HepG2 (cell line): ENCODE data around the gene LBR. TPM values are rescaled to one million over a fixed set of nuclear protein-coding genes. Genes with fewer than 3 reads are reported as not detected.
A peak's percentile ranks its signal among the peaks of the same experiment; 100 is the strongest.

Source experiments
- ATAC-seq: fragments of 200-7000 bp; cut with Tn5 transposase; 3 replicates; pipeline ENCODE4 v1.9.1; 2020; ENCODE audit warnings: mild to moderate bottlenecking, moderate library complexity
- BruUV-seq: library from RNA; stranded (reverse); fragments of 400-500 nt; replicated peaks from 2 replicates; lab custom pipeline; 2021; lab: Mats Ljungman, UMichigan
- CTCF ChIA-PET: fragments of 300-600 bp; formaldehyde crosslinking; extraction: SDS; loops from one replicate; lab custom pipeline; 2021; ENCODE audit warnings: low total read pairs, inconsistent platforms, low intra/inter-chr PET ratio; lab: Yijun Ruan, JAX
- POLR2A ChIA-PET: fragments of 350-600 bp; sonication (Branson Sonifier 250); formaldehyde crosslinking; loops from one replicate; lab custom pipeline; 2020; ENCODE audit warnings: antibody characterized with exemption, inconsistent platforms; lab: Yijun Ruan, JAX
- DNase-seq: peaks from one replicate; pipeline ENCODE4 v3.0.0-alpha.2; 2015; ENCODE audit warnings: low spot score
- FAIRE-seq: peaks from 3 replicates; lab custom pipeline; 2011; peaks lifted over from hg19 to GRCh38; lab: Jason Lieb, UNC
- H2AFZ ChIP-seq: one replicate; pipeline ENCODE4 v1.6.1; 2011; ENCODE audit warnings: low read length, inconsistent platforms
- H3K27ac ChIP-seq: fragments of 300-600 bp; 3 replicates; pipeline ENCODE4 v1.8.0; 2011; ENCODE audit warnings: mixed run types, mild to moderate bottlenecking, mixed read lengths, low read length, inconsistent platforms; ENCODE audit not compliant: insufficient read depth; ENCODE audit errors: extremely low read length
- H3K27me3 ChIP-seq, 2 experiments: fragments of 200-600 bp in 1 of 2; 2 replicates in 1 of 2; 3 replicates in 1 of 2; pipeline versions ENCODE4 v1.6.0 to v1.8.0; 2011; ENCODE audit warnings: low read length in 2 of 2, mild to moderate bottlenecking in 2 of 2, moderate library complexity in 2 of 2, inconsistent platforms in 1 of 2; ENCODE audit not compliant: insufficient read depth in 2 of 2, control insufficient read depth in 1 of 2
- H3K36me3 ChIP-seq, 2 experiments: fragments of 200-600 bp in 1 of 2; replicated peaks in 1 of 2; 2 replicates in 1 of 2; 3 replicates in 1 of 2; pipeline versions ENCODE4 v1.5.1 to v1.8.0; 2011; ENCODE audit warnings: low read length in 2 of 2, inconsistent platforms in 1 of 2; ENCODE audit not compliant: insufficient read depth in 2 of 2, control insufficient read depth in 1 of 2
- H3K4me1 ChIP-seq: 2 replicates; pipeline ENCODE4 v1.5.1; 2012; ENCODE audit warnings: low read length, inconsistent platforms; ENCODE audit not compliant: insufficient read depth
- H3K4me2 ChIP-seq: 2 replicates; pipeline ENCODE4 v1.6.0; 2011; ENCODE audit warnings: low read depth, low read length, inconsistent platforms
- H3K4me3 ChIP-seq, 3 experiments: fragments of 200-600 bp in 1 of 3; sonication (generic), shearing (Covaris generic) in 1 of 3; replicated peaks in 1 of 3; 2 replicates each; pipeline ENCODE4 v1.5.1; 2011 to 2016; ENCODE audit warnings: low read length in 3 of 3, inconsistent platforms in 2 of 3, low read depth in 2 of 3, mild to moderate bottlenecking in 2 of 3, control low read depth in 1 of 3, mixed read lengths in 1 of 3; ENCODE audit not compliant: insufficient read depth in 1 of 3
- H3K79me2 ChIP-seq: one replicate; pipeline ENCODE4 v1.6.1; 2011; ENCODE audit warnings: low read length, inconsistent platforms; ENCODE audit not compliant: insufficient read depth
- H3K9ac ChIP-seq: 2 replicates; pipeline ENCODE4 v1.6.0; 2011; ENCODE audit warnings: mild to moderate bottlenecking, low read depth, low read length, inconsistent platforms; ENCODE audit not compliant: insufficient read depth
- H3K9me3 ChIP-seq: 2 replicates; pipeline ENCODE4 v1.5.1; 2012; ENCODE audit warnings: mild to moderate bottlenecking, low read length
- H4K20me1 ChIP-seq: 2 replicates; pipeline ENCODE4 v1.6.0; 2011; ENCODE audit warnings: inconsistent platforms, mild to moderate bottlenecking, low read length, moderate library complexity; ENCODE audit not compliant: insufficient read depth
- ARNT2 ChIP-seq: sonication (generic); formaldehyde crosslinking; IDR thresholded peaks from 2 replicates; pipeline ENCODE4 v1.8.0; 2022; ENCODE audit warnings: mild to moderate bottlenecking, low read depth, missing genetic modification reagents, moderate library complexity
- ATAD3A ChIP-seq: sonication (generic); formaldehyde crosslinking; IDR thresholded peaks from 2 replicates; pipeline ENCODE4 v1.4.0; 2020; ENCODE audit warnings: missing genetic modification reagents
- CEBPB ChIP-seq: IDR thresholded peaks from 2 replicates; pipeline ENCODE4 v1.6.1; 2011; ENCODE audit warnings: low read depth, low read length, improper control_type of control experiment, borderline replicate concordance
- HNRNPK ChIP-seq: fragments of 200-400 bp; formaldehyde crosslinking; IDR thresholded peaks from 2 replicates; pipeline ENCODE4 v1.6.1; 2018; ENCODE audit warnings: low read length, low read depth, moderate library complexity, mild to moderate bottlenecking; ENCODE audit not compliant: poor library complexity, severe bottlenecking
- ZNF205 ChIP-seq: IDR thresholded peaks from 2 replicates; pipeline ENCODE4 v1.6.1; 2018; ENCODE audit warnings: missing biosample characterization, missing genetic modification reagents
- WGBS: methylation state at CpG from one replicate; pipeline ENCODE4 v1.1.6; 2017; ENCODE audit warnings: low lambda C conversion rate; 5-methylcytosine and 5-hydroxymethylcytosine counted together
- in situ Hi-C: cut with HindIII; loops from 2 replicates; pipeline ENCODE4 v1.10.0; 2017; ENCODE audit warnings: low pct_unique_long_range_greater_than_20kb; ENCODE audit not compliant: extremely low pct_ligation_motif_present
- intact Hi-C: fragments of 100-400 bp; cut with micrococcal nuclease; formaldehyde crosslinking; loops from one replicate; pipeline ENCODE4 v1.10.0; 2022; ENCODE audit not compliant: unreplicated experiment
- polyA plus RNA-seq, 8 experiments: library from polyadenylated mRNA; depleted of rRNA in 3 of 8; stranded (reverse) in 7 of 8; unstranded in 1 of 8; fragments of >200 nt; fragmentation: Illumina TruSeq in 4 of 8; extraction: Trizol in 4 of 8; gene quantifications; 2 replicates each; pipeline versions ENCODE4 v1.2.1 to v1.2.3, GENCODE V29; 2011 to 2016; ENCODE audit warnings: low read depth in 4 of 8, missing spikeins in 1 of 8, mixed read lengths in 1 of 8; ENCODE audit not compliant: insufficient read depth in 1 of 8
- total RNA-seq, 5 experiments: library from RNA; depleted of rRNA; stranded (reverse); fragments of >200 nt; fragmentation: Illumina TruSeq; extraction: Trizol; gene quantifications; 2 replicates each; pipeline ENCODE4 v1.2.3, GENCODE V29; 2016; ENCODE audit warnings: low read depth in 1 of 5
- TF ChIP-seq, protein P1 (sequence below): sonication (generic); formaldehyde crosslinking; IDR thresholded peaks from 2 replicates; pipeline ENCODE4 v1.4.0; 2020; ENCODE audit warnings: missing genetic modification reagents, borderline replicate concordance
- TF ChIP-seq, protein P2 (sequence below): fragments of 450-650 bp; IDR thresholded peaks from 2 replicates; pipeline ENCODE4 v1.6.1; 2016

LBR gene
- total and polyA plus RNA-seq, 2 of the 13 experiments (the other 11 are each of a cell fraction or from before 2014, with no cell fraction given): 38.9 to 76.7 TPM

DNA sequence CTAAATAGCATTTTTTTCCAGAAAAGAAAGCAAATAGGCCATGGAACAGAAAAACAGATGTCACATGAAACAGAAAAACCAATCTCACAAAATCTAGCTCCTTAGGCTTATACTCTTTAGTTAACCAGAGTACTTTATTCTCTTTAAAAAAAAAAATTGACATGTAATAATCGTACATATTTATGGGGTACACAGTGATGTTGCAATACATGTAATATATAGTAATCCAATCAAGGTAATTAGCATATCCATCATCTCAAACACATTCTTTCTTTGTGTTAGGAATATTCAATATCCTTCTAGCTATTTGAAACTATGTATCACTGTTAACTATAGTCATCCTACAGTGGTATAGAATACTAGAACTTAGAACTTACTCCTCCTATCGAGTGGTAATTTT lies 20.1 kb downstream of the LBR start:
- H3K27me3 ChIP-seq: no peaks in the 10 kb centered on the region
- H3K36me3 ChIP-seq: peaks cover 17 to 59% of the 10 kb centered on the region in 2 experiments
- ATAC-seq (no peak), DNase-seq (no peak)
- H3K79me2 ChIP-seq: peaks cover 6% of the 10 kb centered on the region
- intact Hi-C loops: no loop called here
- in situ Hi-C loops: no loop called here
- H3K4me3 ChIP-seq: no peak overlapping the region
- no peaks in the 10 kb centered on the region for H4K20me1 ChIP-seq
- POLR2A ChIA-PET: no interaction called here
- peak; percentile 37 for TF ChIP-seq HNRNPK
- TF ChIP-seq CEBPB: peak; percentile 22; the same call in 1 of the 2 replicates
- TF ChIP-seq, protein P1, sequence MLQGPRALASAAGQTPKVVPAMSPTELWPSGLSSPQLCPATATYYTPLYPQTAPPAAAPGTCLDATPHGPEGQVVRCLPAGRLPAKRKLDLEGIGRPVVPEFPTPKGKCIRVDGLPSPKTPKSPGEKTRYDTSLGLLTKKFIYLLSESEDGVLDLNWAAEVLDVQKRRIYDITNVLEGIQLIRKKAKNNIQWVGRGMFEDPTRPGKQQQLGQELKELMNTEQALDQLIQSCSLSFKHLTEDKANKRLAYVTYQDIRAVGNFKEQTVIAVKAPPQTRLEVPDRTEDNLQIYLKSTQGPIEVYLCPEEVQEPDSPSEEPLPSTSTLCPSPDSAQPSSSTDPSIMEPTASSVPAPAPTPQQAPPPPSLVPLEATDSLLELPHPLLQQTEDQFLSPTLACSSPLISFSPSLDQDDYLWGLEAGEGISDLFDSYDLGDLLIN (CRISPR knock-in tag): no peak
- TF ChIP-seq, all 625 proteins: peak for 2
- 100% methylated on average over 2 of the region's 2 CpGs for WGBS
- FAIRE-seq: no peak
- Histone ChIP-seq H2AFZ (no peak overlapping the region), H3K4me2 (no peak overlapping the region), H3K9ac (no peak overlapping the region), H3K4me1 (peaks cover 37% of the 10 kb centered on the region), H3K9me3 (no peaks in the 10 kb centered on the region), H3K27ac (no peak overlapping the region)
- no TSS peak for BruUV-seq
- CTCF ChIA-PET: no interaction called here

DNA sequence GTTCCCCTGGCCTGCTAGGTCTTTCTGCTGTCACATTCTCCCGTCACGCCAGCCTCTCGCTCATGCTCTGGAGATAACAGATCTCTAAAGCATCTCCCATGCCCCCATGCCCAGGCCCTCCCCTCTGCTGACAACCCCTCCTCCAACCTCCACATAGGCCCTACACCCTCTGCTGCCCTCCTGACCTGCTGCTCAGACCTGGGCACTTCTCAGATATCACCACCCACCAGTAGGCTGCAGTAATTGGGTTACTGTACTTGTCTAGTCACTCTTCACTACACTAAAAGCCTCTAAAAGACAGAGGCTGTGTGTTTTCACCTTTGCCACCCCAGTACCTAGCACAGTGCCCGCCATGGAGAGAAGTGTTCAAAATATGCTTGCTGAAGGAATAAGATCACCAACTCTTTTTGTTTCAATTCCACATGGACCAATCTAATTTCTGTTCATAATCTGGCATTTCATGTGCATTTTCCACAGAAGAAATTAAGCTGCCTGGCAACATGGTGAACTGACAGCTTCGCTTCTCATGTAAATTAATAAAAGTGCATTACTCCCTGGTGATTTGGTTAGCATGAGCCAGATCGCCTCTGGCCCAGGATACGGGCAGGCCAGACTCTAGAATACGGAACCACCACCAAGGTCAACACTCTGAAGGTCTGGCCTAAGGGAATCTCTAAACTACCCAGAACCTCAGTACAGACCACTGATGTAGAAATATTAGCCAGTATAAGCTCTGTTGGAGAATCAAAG lies 20.7 kb downstream of the LBR start:
- 97% methylated on average over 8 of the region's 8 CpGs for WGBS
- no peaks in the 10 kb centered on the region for H3K9me3 ChIP-seq
- H3K27ac ChIP-seq: no peak overlapping the region
- ChIA-PET CTCF (no interaction called here), POLR2A (no interaction called here)
- peaks cover 17 to 60% of the 10 kb centered on the region in 2 experiments for H3K36me3 ChIP-seq
- H3K79me2 ChIP-seq: peaks cover 6% of the 10 kb centered on the region
- in situ Hi-C loops (no loop called here), intact Hi-C loops (no loop called here)
- peaks cover 30% of the 10 kb centered on the region for H3K4me1 ChIP-seq
- H3K27me3 ChIP-seq: no peaks in the 10 kb centered on the region
- ATAC-seq: peak; percentile 50; the same call in 2 of the 3 replicates
- no peak for TF ChIP-seq ARNT2
- no peak for TF ChIP-seq ZNF205 (CRISPR knock-in tag)
- TF ChIP-seq ATAD3A (CRISPR knock-in tag): no peak
- TF ChIP-seq, protein P2, sequence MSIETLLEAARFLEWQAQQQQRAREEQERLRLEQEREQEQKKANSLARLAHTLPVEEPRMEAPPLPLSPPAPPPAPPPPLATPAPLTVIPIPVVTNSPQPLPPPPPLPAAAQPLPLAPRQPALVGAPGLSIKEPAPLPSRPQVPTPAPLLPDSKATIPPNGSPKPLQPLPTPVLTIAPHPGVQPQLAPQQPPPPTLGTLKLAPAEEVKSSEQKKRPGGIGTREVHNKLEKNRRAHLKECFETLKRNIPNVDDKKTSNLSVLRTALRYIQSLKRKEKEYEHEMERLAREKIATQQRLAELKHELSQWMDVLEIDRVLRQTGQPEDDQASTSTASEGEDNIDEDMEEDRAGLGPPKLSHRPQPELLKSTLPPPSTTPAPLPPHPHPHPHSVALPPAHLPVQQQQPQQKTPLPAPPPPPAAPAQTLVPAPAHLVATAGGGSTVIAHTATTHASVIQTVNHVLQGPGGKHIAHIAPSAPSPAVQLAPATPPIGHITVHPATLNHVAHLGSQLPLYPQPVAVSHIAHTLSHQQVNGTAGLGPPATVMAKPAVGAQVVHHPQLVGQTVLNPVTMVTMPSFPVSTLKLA: no peak
- H3K4me3 ChIP-seq: no peak overlapping the region
- no peak overlapping the region for H2AFZ ChIP-seq
- no peaks in the 10 kb centered on the region for H4K20me1 ChIP-seq
- no peak overlapping the region for H3K4me2 ChIP-seq
- no peak overlapping the region for H3K9ac ChIP-seq
- DNase-seq: no peak
- BruUV-seq: no TSS peak
- no peak for FAIRE-seq
